IMR-90 (cell line): ENCODE data around the gene GRIN2A. TPM values are rescaled to one million over a fixed set of nuclear protein-coding genes. Genes with fewer than 3 reads are reported as not detected.

ENCODE experiments used
- ATAC-seq: fragments of 200-7000 bp; cut with Tn5 transposase; 2 replicates; pipeline ENCODE4 v1.9.1; 2020; ENCODE audit warnings: low read depth, mild to moderate bottlenecking, moderate library complexity
- BruUV-seq: library from RNA; stranded (reverse); fragments of 400-500 nt; replicated peaks from 2 replicates; lab custom pipeline; 2021; lab: Mats Ljungman, UMichigan
- CTCF ChIA-PET: fragments of 300-600 bp; formaldehyde crosslinking; extraction: SDS; loops from one replicate; lab custom pipeline; 2021; ENCODE audit warnings: antibody characterized with exemption; lab: Yijun Ruan, JAX
- POLR2A ChIA-PET: fragments of 300-600 bp; sonication (Branson Sonifier 250); formaldehyde crosslinking; loops from one replicate; lab custom pipeline; 2022; ENCODE audit warnings: antibody characterized with exemption; ENCODE audit not compliant: unreplicated experiment; lab: Charles Lee
- DNase-seq: peaks from one replicate; pipeline ENCODE4 v3.0.0; 2013
- H2AFZ ChIP-seq: replicated peaks from 2 replicates; pipeline ENCODE3; 2013; ENCODE audit warnings: low read length, mild to moderate bottlenecking; ENCODE audit not compliant: poor library complexity
- H2AK5ac ChIP-seq: 2 replicates; pipeline ENCODE4 v1.6.1; 2013; ENCODE audit warnings: low read depth, low read length, inconsistent platforms
- H2AK9ac ChIP-seq: replicated peaks from 2 replicates; pipeline ENCODE3; 2013; ENCODE audit warnings: mild to moderate bottlenecking, low read depth, low read length, moderate library complexity; ENCODE audit not compliant: poor library complexity
- H2BK120ac ChIP-seq: 2 replicates; pipeline ENCODE4 v1.6.1; 2013; ENCODE audit warnings: low read depth, low read length, inconsistent platforms
- H2BK15ac ChIP-seq: 3 replicates; pipeline ENCODE4 v1.6.1; 2013; ENCODE audit warnings: low read depth, low read length, inconsistent platforms
- H2BK20ac ChIP-seq: 2 replicates; pipeline ENCODE4 v1.6.1; 2013; ENCODE audit warnings: low read depth, mild to moderate bottlenecking, inconsistent platforms, low read length, moderate library complexity
- H2BK5ac ChIP-seq: 2 replicates; pipeline ENCODE4 v1.6.1; 2013; ENCODE audit warnings: mild to moderate bottlenecking, low read depth, low read length, inconsistent platforms; ENCODE audit not compliant: poor library complexity, severe bottlenecking
- H3K14ac ChIP-seq: replicated peaks from 2 replicates; pipeline ENCODE4 v1.6.1; 2013; ENCODE audit warnings: low read depth, low read length, inconsistent platforms
- H3K18ac ChIP-seq: 2 replicates; pipeline ENCODE4 v1.6.1; 2013; ENCODE audit warnings: low read depth, low read length, control low read depth
- H3K23ac ChIP-seq: 2 replicates; pipeline ENCODE4 v1.6.1; 2013; ENCODE audit warnings: low read depth, low read length, inconsistent platforms
- H3K27ac ChIP-seq: 2 replicates; pipeline ENCODE4 v1.5.1; 2013; ENCODE audit warnings: mild to moderate bottlenecking, control low read depth, low read length; ENCODE audit not compliant: insufficient read depth
- H3K27me3 ChIP-seq: 2 replicates; pipeline ENCODE4 v1.6.1; 2013; ENCODE audit warnings: low read length; ENCODE audit not compliant: control insufficient read depth, insufficient read depth
- H3K36me3 ChIP-seq: 2 replicates; pipeline ENCODE4 v1.6.1; 2013; ENCODE audit warnings: low read length, mixed read lengths; ENCODE audit not compliant: control insufficient read depth, insufficient read depth
- H3K4ac ChIP-seq: 2 replicates; pipeline ENCODE4 v1.6.1; 2013; ENCODE audit warnings: low read depth, low read length, inconsistent platforms
- H3K4me1 ChIP-seq: 2 replicates; pipeline ENCODE4 v1.6.1; 2013; ENCODE audit warnings: low read length, mixed read lengths; ENCODE audit not compliant: control insufficient read depth, insufficient read depth
- H3K4me2 ChIP-seq: 2 replicates; pipeline ENCODE4 v1.6.1; 2013; ENCODE audit warnings: low read depth, mild to moderate bottlenecking, control low read depth, low read length, moderate library complexity
- H3K4me3 ChIP-seq: 2 replicates; pipeline ENCODE4 v1.5.1; 2013; ENCODE audit warnings: low read depth, mild to moderate bottlenecking, control low read depth, low read length, moderate library complexity; ENCODE audit not compliant: insufficient read depth
- H3K56ac ChIP-seq: 2 replicates; pipeline ENCODE4 v1.6.1; 2013; ENCODE audit warnings: low read length, inconsistent platforms; ENCODE audit not compliant: insufficient read depth; ENCODE audit errors: extremely low read depth
- H3K79me1 ChIP-seq, 2 experiments: 2 replicates each; pipeline ENCODE4 v1.6.1; 2013; ENCODE audit warnings: low read length in 2 of 2, inconsistent platforms in 1 of 2, low read depth in 1 of 2
- H3K9ac ChIP-seq: 2 replicates; pipeline ENCODE4 v1.6.1; 2013; ENCODE audit warnings: low read depth, low read length, control low read depth
- H3K9me1 ChIP-seq: 2 replicates; pipeline ENCODE4 v1.6.1; 2013; ENCODE audit warnings: low read length, inconsistent platforms; ENCODE audit not compliant: insufficient read depth
- H3K9me3 ChIP-seq: 2 replicates; pipeline ENCODE4 v1.6.1; 2013; ENCODE audit warnings: low read length; ENCODE audit not compliant: control insufficient read depth, insufficient read depth
- H4K20me1 ChIP-seq: 2 replicates; pipeline ENCODE4 v1.6.1; 2013; ENCODE audit warnings: low read length, inconsistent platforms; ENCODE audit not compliant: insufficient read depth
- H4K5ac ChIP-seq: 2 replicates; pipeline ENCODE4 v1.6.1; 2013; ENCODE audit warnings: mild to moderate bottlenecking, low read depth, low read length, control low read depth
- H4K8ac ChIP-seq, 2 experiments: 2 replicates each; pipeline ENCODE4 v1.6.1; 2013; ENCODE audit warnings: low read depth in 2 of 2, low read length in 2 of 2, control low read depth in 1 of 2, inconsistent platforms in 1 of 2
- H4K91ac ChIP-seq: 2 replicates; pipeline ENCODE4 v1.6.1; 2013; ENCODE audit warnings: low read depth, low read length, inconsistent platforms; ENCODE audit not compliant: insufficient read depth
- CHD1 ChIP-seq: IDR thresholded peaks from 2 replicates; pipeline ENCODE4 v1.6.1; 2012; ENCODE audit warnings: low read depth, low read length, improper control_type of control experiment
- FOS ChIP-seq: fragments of 150-350 bp; IDR thresholded peaks from 2 replicates; pipeline ENCODE4 v1.6.1; 2016; ENCODE audit warnings: low read depth, low read length
- MAZ ChIP-seq: IDR thresholded peaks from 2 replicates; pipeline ENCODE4 v1.6.1; 2012; ENCODE audit warnings: low read depth, mild to moderate bottlenecking, low read length, improper control_type of control experiment, moderate library complexity, borderline replicate concordance
- WGBS, 2 experiments: methylation state at CpG; one replicate each; pipeline versions ENCODE4 v1.1.5 to v1.1.7; 2013; ENCODE audit warnings: missing lambda C conversion rate in 2 of 2; ENCODE audit not compliant: insufficient read length in 1 of 2; ENCODE audit errors: extremely low coverage in 2 of 2; 5-methylcytosine and 5-hydroxymethylcytosine counted together
- dilution Hi-C: fragments of 300-500 bp; cut with HindIII; formaldehyde crosslinking; loops from one replicate; pipeline ENCODE4 v1.14.3; 2018; ENCODE audit warnings: low sequenced_read_pairs; ENCODE audit not compliant: unreplicated experiment
- in situ Hi-C: fragments of 300-500 bp; cut with MboI; formaldehyde crosslinking; loops from 3 replicates; pipeline ENCODE4 v1.14.3; 2019; ENCODE audit warnings: low sequenced_read_pairs, inconsistent platforms, mixed read lengths
- intact Hi-C: fragments of 100-400 bp; cut with micrococcal nuclease; formaldehyde crosslinking; loops from 2 replicates; pipeline ENCODE4 v1.10.0; 2022
- polyA plus RNA-seq, 3 experiments: library from polyadenylated mRNA; depleted of rRNA; stranded (reverse); fragments of >200 nt; gene quantifications; 2 replicates each; pipeline ENCODE4 v1.2.3, GENCODE V29; 2012; ENCODE audit warnings: low replicate concordance in 1 of 3
- total RNA-seq: library from RNA; depleted of rRNA; stranded (reverse); fragments of >200 nt; gene quantifications from 2 replicates; pipeline ENCODE4 v1.2.3, GENCODE V29; 2012

Gene GRIN2A
- total and polyA plus RNA-seq, 2 of the 4 experiments (the other 2 are of a cell fraction) = under 0.01 TPM; not detected in 1

DNA sequence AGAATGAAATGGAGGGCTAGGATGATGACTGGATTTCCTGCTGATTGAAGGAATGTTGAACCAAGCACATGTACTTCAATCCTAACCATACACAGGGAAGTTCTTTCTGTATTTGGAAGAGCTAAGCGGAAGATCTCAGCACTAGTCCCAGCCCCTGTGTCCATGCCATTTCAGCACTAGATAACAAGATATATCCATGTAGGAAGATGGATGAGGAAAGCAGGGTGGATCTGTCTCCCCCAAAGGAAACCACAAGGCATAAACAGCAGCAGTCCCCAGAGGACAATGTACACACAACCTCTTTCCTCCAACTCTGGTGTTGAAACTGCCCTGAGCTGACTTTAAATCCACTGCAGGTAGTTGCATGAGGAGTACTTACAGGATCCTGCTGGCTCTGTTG, 75.1 kb downstream of the GRIN2A start:
- DNase-seq (no peak), ATAC-seq (no peak)
- Histone ChIP-seq H4K20me1 (no peaks in the 10 kb centered on the region), H3K14ac (no peak overlapping the region), H3K4me1 (no peaks in the 10 kb centered on the region), H3K4me2 (no peak overlapping the region), H2AK9ac (no peak overlapping the region), H3K4me3 (no peak overlapping the region), H4K5ac (no peak overlapping the region), H3K27me3 (no peaks in the 10 kb centered on the region), H3K9me1 (no peaks in the 10 kb centered on the region), H4K8ac (no peak overlapping the region), H3K36me3 (no peaks in the 10 kb centered on the region), H2BK15ac (no peak overlapping the region), H3K9me3 (peaks cover 15% of the 10 kb centered on the region), H2BK20ac (no peak overlapping the region), H3K4ac (no peak overlapping the region), H3K9ac (no peak overlapping the region), H3K56ac (no peak overlapping the region), H2AFZ (no peak overlapping the region), H3K23ac (no peak overlapping the region), H2BK5ac (no peak overlapping the region), H3K18ac (no peak overlapping the region), H4K91ac (no peak overlapping the region), H3K27ac (no peak overlapping the region), H2AK5ac (no peak overlapping the region), H2BK120ac (no peak overlapping the region), H3K79me1 (no peaks in the 10 kb centered on the region)
- intact Hi-C loops (no loop called here), in situ Hi-C loops (no loop called here), dilution Hi-C loops (no loop called here)
- CTCF ChIA-PET = interaction anchor here (0.6 kb wide), 1 partner anchor 955 kb away, joined by 3 read pairs; no protein-coding TSS in a partner anchor
- no TSS peak for BruUV-seq
- TF ChIP-seq MAZ (no peak), FOS (no peak), CHD1 (no peak)
- POLR2A ChIA-PET = no interaction called here
- no CpG with 5 or more reads among the region's 1 CpG for WGBS, 2 experiments
